ENCODE results near the gene SERP1.

- TF ChIP-seq, protein P1, sequence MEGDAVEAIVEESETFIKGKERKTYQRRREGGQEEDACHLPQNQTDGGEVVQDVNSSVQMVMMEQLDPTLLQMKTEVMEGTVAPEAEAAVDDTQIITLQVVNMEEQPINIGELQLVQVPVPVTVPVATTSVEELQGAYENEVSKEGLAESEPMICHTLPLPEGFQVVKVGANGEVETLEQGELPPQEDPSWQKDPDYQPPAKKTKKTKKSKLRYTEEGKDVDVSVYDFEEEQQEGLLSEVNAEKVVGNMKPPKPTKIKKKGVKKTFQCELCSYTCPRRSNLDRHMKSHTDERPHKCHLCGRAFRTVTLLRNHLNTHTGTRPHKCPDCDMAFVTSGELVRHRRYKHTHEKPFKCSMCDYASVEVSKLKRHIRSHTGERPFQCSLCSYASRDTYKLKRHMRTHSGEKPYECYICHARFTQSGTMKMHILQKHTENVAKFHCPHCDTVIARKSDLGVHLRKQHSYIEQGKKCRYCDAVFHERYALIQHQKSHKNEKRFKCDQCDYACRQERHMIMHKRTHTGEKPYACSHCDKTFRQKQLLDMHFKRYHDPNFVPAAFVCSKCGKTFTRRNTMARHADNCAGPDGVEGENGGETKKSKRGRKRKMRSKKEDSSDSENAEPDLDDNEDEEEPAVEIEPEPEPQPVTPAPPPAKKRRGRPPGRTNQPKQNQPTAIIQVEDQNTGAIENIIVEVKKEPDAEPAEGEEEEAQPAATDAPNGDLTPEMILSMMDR (conservative IDR thresholded peaks at IDR 0.05; ENCODE audit: low read depth, low read length), result no peak
- TF ChIP-seq EZH2 (IDR thresholded peaks at IDR 0.05; ENCODE audit: borderline replicate concordance, low read depth, low read length, poor library complexity, severe bottlenecking), result no peak
These were observed 21.0 kb upstream of the SERP1 start for GRCh38 chr3:150567328-150567727.
